Keratinocyte (primary cell): ENCODE data around the gene DCLK1. TPM values are rescaled to one million over a fixed set of nuclear protein-coding genes. Genes with fewer than 3 reads are reported as not detected.

ENCODE experiments used
- DNase-seq: peaks from one replicate; pipeline ENCODE4 v3.0.0-alpha.2; 2011; ENCODE audit warnings: low read depth, missing footprints, low spot score
- FAIRE-seq: peaks from 2 replicates; lab custom pipeline; 2011; peaks lifted over from hg19 to GRCh38; lab: Jason Lieb, UNC
- H2AFZ ChIP-seq: 2 replicates; pipeline ENCODE4 v1.6.0; 2012; ENCODE audit warnings: low read length, control low read depth, inconsistent platforms; ENCODE audit not compliant: control insufficient read depth
- H3K27ac ChIP-seq: 2 replicates; pipeline ENCODE4 v1.5.1; 2011; ENCODE audit warnings: low read length; ENCODE audit not compliant: control insufficient read depth, insufficient read depth
- H3K27me3 ChIP-seq: 3 replicates; pipeline ENCODE4 v1.6.0; 2011; ENCODE audit warnings: low read length; ENCODE audit not compliant: control insufficient read depth, insufficient read depth; ENCODE audit errors: extremely low read depth
- H3K36me3 ChIP-seq, 2 experiments: 2 replicates in 1 of 2; 3 replicates in 1 of 2; pipeline ENCODE4 v1.5.1; 2011; ENCODE audit warnings: low read length in 2 of 2, mild to moderate bottlenecking in 1 of 2; ENCODE audit not compliant: control insufficient read depth in 2 of 2, insufficient read depth in 2 of 2; ENCODE audit errors: extremely low read depth in 1 of 2
- H3K4me1 ChIP-seq: 3 replicates; pipeline ENCODE4 v1.5.1; 2011; ENCODE audit warnings: low read length; ENCODE audit not compliant: control insufficient read depth, insufficient read depth; ENCODE audit errors: extremely low read depth
- H3K4me2 ChIP-seq: 3 replicates; pipeline ENCODE4 v1.6.0; 2011; ENCODE audit warnings: low read depth, low read length; ENCODE audit not compliant: control insufficient read depth, insufficient read depth; ENCODE audit errors: extremely low read depth
- H3K4me3 ChIP-seq, 3 experiments: fragments of 200-600 bp in 1 of 3; sonication (generic) in 1 of 3; 2 replicates in 2 of 3; 3 replicates in 1 of 3; pipeline ENCODE4 v1.5.1; 2011 to 2016; ENCODE audit warnings: low read length in 3 of 3, mild to moderate bottlenecking in 3 of 3, control low read depth in 2 of 3, inconsistent platforms in 1 of 3, low read depth in 1 of 3, mixed read lengths in 1 of 3, mixed run types in 1 of 3, moderate library complexity in 1 of 3; ENCODE audit not compliant: control insufficient read depth in 2 of 3, insufficient read depth in 2 of 3; ENCODE audit errors: extremely low read depth in 1 of 3
- H3K79me2 ChIP-seq: 2 replicates; pipeline ENCODE4 v1.6.0; 2012; ENCODE audit warnings: low read length; ENCODE audit not compliant: control insufficient read depth, insufficient read depth
- H3K9ac ChIP-seq: 3 replicates; pipeline ENCODE4 v1.6.0; 2011; ENCODE audit warnings: low read length; ENCODE audit not compliant: control insufficient read depth, insufficient read depth; ENCODE audit errors: extremely low read depth
- H3K9me1 ChIP-seq: 3 replicates; pipeline ENCODE4 v1.6.0; 2011; ENCODE audit warnings: low read length; ENCODE audit not compliant: control insufficient read depth, insufficient read depth; ENCODE audit errors: extremely low read depth
- H3K9me3 ChIP-seq: 2 replicates; pipeline ENCODE4 v1.5.1; 2012; ENCODE audit warnings: low read depth, low read length; ENCODE audit not compliant: control insufficient read depth
- H4K20me1 ChIP-seq: 3 replicates; pipeline ENCODE4 v1.6.0; 2011; ENCODE audit warnings: low read length; ENCODE audit not compliant: control insufficient read depth, insufficient read depth; ENCODE audit errors: extremely low read depth
- CTCF ChIP-seq, 3 experiments: IDR thresholded peaks in 1 of 3; conservative IDR thresholded peaks in 1 of 3; optimal IDR thresholded peaks in 1 of 3; 2 replicates in 2 of 3; 3 replicates in 1 of 3; pipeline versions ENCODE3 to v1.5.1; 2011; ENCODE audit warnings: low read length in 3 of 3, mild to moderate bottlenecking in 3 of 3, moderate library complexity in 2 of 3, control low read depth in 1 of 3, inconsistent platforms in 1 of 3; ENCODE audit not compliant: insufficient read depth in 2 of 3; ENCODE audit errors: extremely low read depth in 1 of 3
- EZH2 ChIP-seq: IDR thresholded peaks from one replicate; pipeline ENCODE4 v1.6.1; 2012; ENCODE audit warnings: inconsistent platforms, mild to moderate bottlenecking, low read length, moderate library complexity
- dilution Hi-C: fragments of 300-500 bp; cut with MboI; formaldehyde crosslinking; loops from one replicate; pipeline ENCODE4 v1.7.0; 2020; ENCODE audit warnings: low sequenced_read_pairs; ENCODE audit not compliant: extremely low pct_ligation_motif_present
- polyA plus RNA-seq, 5 experiments: library from polyadenylated mRNA; depleted of rRNA in 3 of 5; stranded (reverse) in 3 of 5; stranded (forward) in 1 of 5; unstranded in 1 of 5; fragments of >200 nt; gene quantifications; 1 replicate in 1 of 5; 2 replicates in 3 of 5; 3 replicates in 1 of 5; pipeline versions ENCODE4 v1.2.1 to v1.2.3, GENCODE V29; 2011 to 2012; ENCODE audit warnings: missing spikeins in 2 of 5, low read depth in 1 of 5, low replicate concordance in 1 of 5

Gene DCLK1
- polyA plus RNA-seq, 1 donor (not counting 4 experiments of a cell fraction or from before 2014, with no cell fraction given): 0.04 TPM

- H3K4me1 ChIP-seq: no peaks in the 10 kb centered on the region
- TF ChIP-seq CTCF (optimal IDR thresholded peaks at IDR 0.05 in 1 of 3, IDR thresholded peaks at IDR 0.05 in 1 of 3, conservative IDR thresholded peaks at IDR 0.05 in 1 of 3; ENCODE audit: extremely low read depth in 1 of 3, insufficient read depth in 2 of 3, low read length in 3 of 3): no peak
- FAIRE-seq: no peak
- no peak overlapping the region for H3K4me3 ChIP-seq
- H3K27ac ChIP-seq: no peak overlapping the region
- H3K4me2 ChIP-seq: no peak overlapping the region
- no peaks in the 10 kb centered on the region for H4K20me1 ChIP-seq
- no peak overlapping the region for H2AFZ ChIP-seq
- H3K9me3 ChIP-seq: no peaks in the 10 kb centered on the region
- no peaks in the 10 kb centered on the region for H3K79me2 ChIP-seq
- H3K27me3 ChIP-seq: no peaks in the 10 kb centered on the region
- no peak for DNase-seq
- H3K9me1 ChIP-seq: no peaks in the 10 kb centered on the region
- no peaks in the 10 kb centered on the region for H3K36me3 ChIP-seq
- dilution Hi-C loops: no loop called here
- no peak overlapping the region for H3K9ac ChIP-seq
Measured at GRCh38 chr13:36068566-36068965, 62.6 kb downstream of the DCLK1 start.

- DNase-seq (no peak), FAIRE-seq (no peak)
- dilution Hi-C loops: no loop called here
- no peak overlapping the region for H3K4me3 ChIP-seq
- H3K79me2 ChIP-seq: no peaks in the 10 kb centered on the region
- H3K36me3 ChIP-seq: no peaks in the 10 kb centered on the region
- no peak overlapping the region for H3K4me2 ChIP-seq
- H4K20me1 ChIP-seq: no peaks in the 10 kb centered on the region
- no peaks in the 10 kb centered on the region for H3K9me1 ChIP-seq
- H3K9ac ChIP-seq: no peak overlapping the region
- H3K4me1 ChIP-seq: no peaks in the 10 kb centered on the region
- H3K9me3 ChIP-seq: no peaks in the 10 kb centered on the region
- H3K27ac ChIP-seq: no peak overlapping the region
- H2AFZ ChIP-seq: no peak overlapping the region
- no peak for TF ChIP-seq CTCF (optimal IDR thresholded peaks at IDR 0.05 in 1 of 3, IDR thresholded peaks at IDR 0.05 in 1 of 3, conservative IDR thresholded peaks at IDR 0.05 in 1 of 3; ENCODE audit: extremely low read depth in 1 of 3, insufficient read depth in 2 of 3, low read length in 3 of 3)
- no peak for TF ChIP-seq EZH2
- H3K27me3 ChIP-seq: no peaks in the 10 kb centered on the region
Measured at GRCh38 chr13:36067746-36068381, 63.3 kb downstream of the DCLK1 start.
